ENCODE data around the gene LRIT1.

LRIT1 gene

DNA sequence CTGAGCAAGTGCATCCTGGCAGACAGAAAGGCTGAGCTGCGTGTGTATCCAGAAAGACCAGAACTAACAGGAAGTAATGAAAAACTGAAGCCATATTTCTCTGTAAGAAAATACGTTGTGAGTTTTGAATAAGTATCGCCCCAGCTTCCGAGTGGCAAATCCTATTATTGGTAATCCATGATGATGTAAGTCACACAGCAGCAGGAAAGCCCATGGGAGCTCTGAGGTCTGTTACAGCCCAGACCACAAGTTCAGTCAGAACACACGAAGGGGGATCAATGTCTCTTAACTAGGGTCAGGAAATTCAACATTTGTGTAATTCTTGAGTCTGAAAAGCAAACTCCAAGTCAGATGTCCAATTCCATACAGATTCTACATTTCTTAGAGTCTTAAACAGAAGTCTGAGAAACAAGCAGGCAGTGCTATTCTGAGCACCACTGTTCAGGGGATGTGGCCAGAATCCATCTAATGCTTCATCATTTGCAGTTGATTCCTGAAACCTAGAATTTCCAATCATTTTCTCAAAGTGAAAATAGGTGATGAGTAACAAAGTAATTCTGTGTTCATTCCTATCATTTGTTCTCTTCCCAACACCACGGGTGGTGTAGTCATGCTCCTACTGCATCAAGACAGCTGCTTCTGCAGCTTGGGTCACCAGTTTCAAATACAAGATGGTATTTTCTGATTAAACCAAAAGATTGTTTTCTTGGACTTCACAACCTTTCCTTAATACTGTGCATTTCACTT lies 15.7 kb downstream of the LRIT1 start, which contains the start of gene LRIT2:
Gene LRIT2, minus strand, starts transcription at position 118 of the 747 bp plus-strand sequence. Its CDS starts 24 bp downstream, at position 94.
- H3K9ac ChIP-seq: no peak within 1 kb of the TSS
- H3K4me3 ChIP-seq (ENCODE audit: low read depth, low read length): no peak within 1 kb of the TSS
- H3K27ac ChIP-seq: no peak within 1 kb of the TSS
- no peaks in the 10 kb centered on the region for H3K27me3 ChIP-seq (ENCODE audit: control insufficient read depth, insufficient read depth, low read length)
- H3K4me1 ChIP-seq: no peaks in the 10 kb centered on the region
- H3K36me3 ChIP-seq (ENCODE audit: control insufficient read depth, insufficient read depth, low read length): no peaks in the 10 kb centered on the region
- no peak within 1 kb of the TSS for H3K4me2 ChIP-seq (ENCODE audit: low read length)
- H3K79me2 ChIP-seq: no peaks in the 10 kb centered on the region
- no peaks in the 10 kb centered on the region for H3K9me3 ChIP-seq (ENCODE audit: control insufficient read depth, low read length)
- H2AFZ ChIP-seq: no peak within 1 kb of the TSS
- TF ChIP-seq, protein P1, sequence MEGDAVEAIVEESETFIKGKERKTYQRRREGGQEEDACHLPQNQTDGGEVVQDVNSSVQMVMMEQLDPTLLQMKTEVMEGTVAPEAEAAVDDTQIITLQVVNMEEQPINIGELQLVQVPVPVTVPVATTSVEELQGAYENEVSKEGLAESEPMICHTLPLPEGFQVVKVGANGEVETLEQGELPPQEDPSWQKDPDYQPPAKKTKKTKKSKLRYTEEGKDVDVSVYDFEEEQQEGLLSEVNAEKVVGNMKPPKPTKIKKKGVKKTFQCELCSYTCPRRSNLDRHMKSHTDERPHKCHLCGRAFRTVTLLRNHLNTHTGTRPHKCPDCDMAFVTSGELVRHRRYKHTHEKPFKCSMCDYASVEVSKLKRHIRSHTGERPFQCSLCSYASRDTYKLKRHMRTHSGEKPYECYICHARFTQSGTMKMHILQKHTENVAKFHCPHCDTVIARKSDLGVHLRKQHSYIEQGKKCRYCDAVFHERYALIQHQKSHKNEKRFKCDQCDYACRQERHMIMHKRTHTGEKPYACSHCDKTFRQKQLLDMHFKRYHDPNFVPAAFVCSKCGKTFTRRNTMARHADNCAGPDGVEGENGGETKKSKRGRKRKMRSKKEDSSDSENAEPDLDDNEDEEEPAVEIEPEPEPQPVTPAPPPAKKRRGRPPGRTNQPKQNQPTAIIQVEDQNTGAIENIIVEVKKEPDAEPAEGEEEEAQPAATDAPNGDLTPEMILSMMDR (IDR thresholded peaks at IDR 0.05): no peak

- H3K4me1 ChIP-seq: no peaks in the 10 kb centered on the region
- TF ChIP-seq, protein P1 (IDR thresholded peaks at IDR 0.05): no peak
- H3K4me2 ChIP-seq (ENCODE audit: low read length): no peak overlapping the region
- no peaks in the 10 kb centered on the region for H3K79me2 ChIP-seq
- no peaks in the 10 kb centered on the region for H3K27me3 ChIP-seq (ENCODE audit: control insufficient read depth, insufficient read depth, low read length)
- no peak overlapping the region for H2AFZ ChIP-seq
- H3K36me3 ChIP-seq (ENCODE audit: control insufficient read depth, insufficient read depth, low read length): no peaks in the 10 kb centered on the region
- no peaks in the 10 kb centered on the region for H3K9me3 ChIP-seq (ENCODE audit: control insufficient read depth, low read length)
- no peak overlapping the region for H3K9ac ChIP-seq
- no peak overlapping the region for H3K27ac ChIP-seq
- no peak overlapping the region for H3K4me3 ChIP-seq (ENCODE audit: low read depth, low read length)
Observed at GRCh38 chr10:84224411-84225028, 16.8 kb downstream of the LRIT1 start.

- H3K79me2 ChIP-seq: no peaks in the 10 kb centered on the region
- H3K27me3 ChIP-seq (ENCODE audit: control insufficient read depth, insufficient read depth, low read length): no peaks in the 10 kb centered on the region
- H3K4me3 ChIP-seq (ENCODE audit: low read depth, low read length): no peak overlapping the region
- H3K4me2 ChIP-seq (ENCODE audit: low read length): no peak overlapping the region
- TF ChIP-seq, protein P1 (IDR thresholded peaks at IDR 0.05): no peak
- H3K4me1 ChIP-seq: no peaks in the 10 kb centered on the region
- no peak overlapping the region for H3K9ac ChIP-seq
- H2AFZ ChIP-seq: no peak overlapping the region
- no peaks in the 10 kb centered on the region for H3K36me3 ChIP-seq (ENCODE audit: control insufficient read depth, insufficient read depth, low read length)
- no peaks in the 10 kb centered on the region for H3K9me3 ChIP-seq (ENCODE audit: control insufficient read depth, low read length)
- no peak overlapping the region for H3K27ac ChIP-seq
Observed at GRCh38 chr10:84221916-84222315, 19.4 kb downstream of the LRIT1 start.

DNA sequence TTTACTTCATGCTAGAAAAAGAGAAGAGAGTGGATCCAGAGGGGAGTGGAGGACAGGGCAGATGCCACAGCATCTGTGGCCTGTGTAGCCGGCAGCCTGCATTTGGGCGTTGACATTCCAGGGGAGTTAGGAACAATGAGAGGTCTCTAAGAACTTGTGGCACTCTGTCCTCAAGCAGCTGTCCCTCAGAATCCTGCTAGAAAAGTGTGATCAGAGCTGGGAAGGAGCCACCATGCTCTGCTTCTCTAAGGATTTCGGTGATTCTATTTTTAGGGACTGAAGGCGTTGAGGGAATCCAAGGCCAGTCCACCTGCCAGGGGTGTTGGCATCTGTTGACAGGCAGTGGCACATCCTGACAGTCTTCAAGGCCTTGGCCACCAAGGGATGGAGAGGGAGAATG lies 23.6 kb downstream of the LRIT1 start:
- Histone ChIP-seq H3K9ac (no peak overlapping the region), H2AFZ (no peak overlapping the region), H3K4me3 (ENCODE audit: low read depth, low read length) (no peak overlapping the region), H3K4me2 (ENCODE audit: low read length) (no peak overlapping the region), H3K27ac (no peak overlapping the region), H3K27me3 (ENCODE audit: control insufficient read depth, insufficient read depth, low read length) (no peaks in the 10 kb centered on the region), H3K4me1 (no peaks in the 10 kb centered on the region), H3K79me2 (no peaks in the 10 kb centered on the region), H3K36me3 (ENCODE audit: control insufficient read depth, insufficient read depth, low read length) (no peaks in the 10 kb centered on the region), H3K9me3 (ENCODE audit: control insufficient read depth, low read length) (no peaks in the 10 kb centered on the region)
- TF ChIP-seq, protein P1 (IDR thresholded peaks at IDR 0.05): no peak
